GM19239 (cell line): ENCODE data around the gene FBN1.

Experiments used
- DNase-seq: peaks from one replicate; pipeline ENCODE4 v3.0.0; 2011; ENCODE audit warnings: low spot score; ENCODE audit not compliant: insufficient read length
- FAIRE-seq: peaks from 2 replicates; lab custom pipeline; 2011; peaks lifted over from hg19 to GRCh38; lab: Jason Lieb, UNC

The FBN1 gene

GRCh38 chr15:48645558-48646330 is at the start of gene FBN1:
Gene FBN1, minus strand, starts transcription at chr15:48645709. Its CDS starts 940 bp downstream, at chr15:48644769.
- FAIRE-seq = peak; percentile 79
- DNase-seq = peak; percentile 67

GRCh38 chr15:48693484-48693883 is 48.0 kb upstream of the FBN1 start:
- DNase-seq = no peak
- FAIRE-seq = no peak

DNA sequence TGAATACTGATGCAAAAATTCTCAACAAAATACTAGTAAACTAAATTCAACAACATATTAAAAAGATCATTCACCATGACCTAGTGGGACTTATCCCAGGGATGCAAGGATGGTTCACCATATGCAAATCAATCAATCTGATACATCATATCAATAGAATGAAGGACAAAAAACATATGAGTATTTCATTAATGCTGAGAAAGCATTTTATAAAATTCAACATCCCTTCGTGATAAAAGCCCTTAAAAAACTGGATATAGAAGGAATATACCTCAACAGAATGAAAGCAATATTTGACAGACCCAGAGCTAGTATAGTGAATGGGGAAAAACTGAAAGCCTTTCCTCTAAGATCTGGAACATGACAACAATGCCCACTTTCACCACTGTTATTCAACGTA is 43.0 kb upstream of the FBN1 start:
- no peak for DNase-seq
- FAIRE-seq = no peak

DNA sequence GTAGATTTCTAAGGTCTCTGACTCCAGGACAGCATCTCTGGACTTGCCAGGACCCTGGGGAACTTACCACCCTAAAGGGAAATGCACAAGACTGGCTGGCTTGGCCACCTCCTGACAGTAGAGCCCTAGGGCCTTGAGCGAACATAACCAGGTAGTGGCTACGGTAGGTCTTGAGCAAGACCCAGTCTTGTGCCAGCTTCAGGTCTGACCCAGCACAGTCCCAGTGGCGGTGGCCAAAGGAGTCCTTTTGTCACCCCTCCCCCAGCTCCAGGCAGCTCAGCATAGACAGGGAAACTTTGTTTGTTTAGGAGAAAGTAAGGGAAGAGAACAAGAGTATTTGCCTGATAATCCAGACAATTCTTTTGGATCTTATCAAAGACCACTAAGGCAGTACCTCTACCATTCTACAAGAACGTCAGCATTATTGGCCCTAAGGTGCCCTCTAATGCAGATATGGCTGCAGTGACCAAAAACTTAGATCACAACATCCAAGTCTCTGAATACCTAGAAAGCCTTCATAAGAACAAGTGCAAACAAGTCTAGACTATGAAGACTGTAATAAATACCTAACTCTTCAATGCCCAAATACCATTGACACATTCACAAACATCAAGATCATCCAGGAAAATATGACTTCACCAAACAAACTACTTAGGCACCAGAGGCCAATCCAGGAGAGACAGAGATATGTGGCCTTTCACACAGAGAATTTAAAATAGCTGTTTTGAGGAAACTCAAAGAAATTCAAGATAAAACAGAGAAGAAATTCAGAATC is 38.7 kb upstream of the FBN1 start:
- DNase-seq (no peak), FAIRE-seq (no peak)

DNA sequence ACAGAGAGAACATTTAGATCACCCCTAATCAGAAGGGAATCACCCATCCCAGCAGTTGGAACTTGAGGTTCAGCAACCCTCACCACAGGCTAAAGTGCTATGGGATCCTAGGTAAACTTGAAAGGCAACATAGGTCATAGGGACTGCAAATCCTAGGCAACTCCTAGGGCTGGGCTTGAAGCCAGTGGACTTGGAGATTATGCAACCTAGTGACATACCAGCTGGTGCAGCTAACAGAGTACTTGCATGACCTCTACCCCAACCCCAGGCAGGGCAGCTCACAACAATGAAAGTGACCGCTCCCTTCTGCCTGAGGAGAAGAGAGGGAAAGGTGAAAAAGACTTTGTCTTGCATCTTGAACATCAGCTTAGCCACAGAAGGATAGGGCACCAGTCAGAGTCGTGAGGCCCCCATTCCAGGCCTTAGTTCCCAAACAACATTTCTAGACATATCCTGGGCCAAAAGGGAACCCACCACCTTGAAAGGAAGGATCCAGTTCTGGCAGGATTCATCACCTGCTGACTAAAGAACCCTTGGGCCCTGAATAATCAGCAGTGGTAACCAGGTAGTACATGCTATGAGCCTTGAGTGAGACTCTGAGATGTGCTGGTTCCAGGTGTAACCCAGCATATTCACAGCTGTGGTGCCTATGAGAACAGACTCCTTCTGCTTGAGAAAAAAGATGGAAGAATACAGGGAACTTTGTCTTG is 37.6 kb upstream of the FBN1 start:
- no peak for FAIRE-seq
- no peak for DNase-seq

- DNase-seq (no peak), FAIRE-seq (no peak)
Measured at GRCh38 chr15:48681353-48681752, 35.8 kb upstream of the FBN1 start.

DNA sequence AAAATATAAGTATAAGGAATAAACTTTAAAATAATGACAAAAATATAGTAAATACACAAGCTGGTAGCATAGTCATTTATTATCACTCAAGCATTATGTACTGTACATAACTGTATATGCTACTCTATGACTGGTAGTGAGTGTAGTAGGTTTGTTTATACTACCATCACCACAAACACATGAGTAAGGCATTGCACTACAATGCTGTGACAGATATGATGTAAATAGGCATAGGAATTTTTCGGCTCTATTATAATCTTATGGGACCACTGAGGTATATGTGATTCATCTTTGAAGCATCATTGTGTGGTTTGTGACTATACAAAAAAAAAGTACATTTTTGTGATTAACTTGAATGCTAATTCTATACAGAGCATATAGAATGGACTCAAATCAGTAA is 35.3 kb upstream of the FBN1 start:
- FAIRE-seq = no peak

DNA sequence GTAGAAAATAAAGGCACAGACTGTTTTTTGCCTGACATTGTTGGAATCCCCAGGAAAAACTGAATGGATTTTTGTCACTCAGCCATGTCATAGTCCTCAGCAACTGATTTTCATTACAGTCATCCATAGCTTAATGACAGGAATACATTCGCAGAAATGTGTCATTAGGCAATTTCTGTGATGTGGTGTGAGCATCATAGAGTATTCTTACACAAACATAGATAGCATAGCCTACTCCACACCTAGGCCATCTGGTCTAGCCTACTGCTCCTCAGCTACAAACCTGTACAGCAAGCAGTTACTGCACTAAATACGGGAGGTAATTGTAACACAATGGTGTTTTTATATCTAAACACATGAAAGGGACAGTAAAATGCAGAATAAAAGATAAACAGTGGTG is 34.4 kb upstream of the FBN1 start:
- FAIRE-seq (no peak), DNase-seq (no peak)

More for the DNA sequence above, 35.3 kb upstream of the FBN1 start:
- no peak for DNase-seq

DNA sequence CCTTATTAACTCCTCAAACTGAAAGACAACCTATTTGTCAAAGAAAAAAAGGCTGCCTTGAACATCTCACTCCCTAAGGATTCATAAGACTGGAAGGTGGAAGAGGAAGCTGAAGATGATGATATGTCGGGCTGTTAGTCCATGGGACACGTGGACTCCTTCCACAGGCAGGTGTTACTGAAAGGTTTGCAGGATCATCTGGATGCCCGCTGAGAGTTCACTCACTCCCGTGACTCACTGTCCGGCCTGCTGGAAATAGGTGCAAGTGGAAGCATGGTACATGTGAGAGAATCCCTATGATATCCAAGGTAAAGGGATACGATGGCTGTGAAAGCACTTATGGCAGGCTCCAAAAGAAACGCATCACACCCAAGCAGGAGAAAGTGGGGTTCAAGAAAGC is 33.3 kb upstream of the FBN1 start:
- no peak for DNase-seq

DNA sequence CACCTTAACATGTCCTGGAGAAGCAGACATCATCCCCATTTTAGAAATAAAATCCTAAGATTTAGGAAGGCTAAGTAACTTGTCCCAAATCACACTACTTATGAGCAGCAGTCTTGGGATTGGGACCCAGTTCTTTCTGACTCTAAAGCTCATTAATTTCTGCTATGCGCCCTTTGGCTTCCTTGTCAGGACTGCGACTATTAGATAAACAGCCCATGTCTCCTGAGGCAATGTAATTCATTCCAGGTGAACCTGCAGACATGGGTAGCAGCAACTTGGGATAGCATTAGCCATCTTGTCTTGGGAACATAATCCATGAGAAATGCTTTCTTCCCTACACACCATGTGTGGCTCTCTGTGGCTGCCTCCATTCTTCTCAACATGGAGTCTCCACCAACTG is 32.3 kb upstream of the FBN1 start:
- FAIRE-seq (no peak), DNase-seq (no peak)

More for the DNA sequence above, 33.3 kb upstream of the FBN1 start:
- FAIRE-seq = no peak

DNA sequence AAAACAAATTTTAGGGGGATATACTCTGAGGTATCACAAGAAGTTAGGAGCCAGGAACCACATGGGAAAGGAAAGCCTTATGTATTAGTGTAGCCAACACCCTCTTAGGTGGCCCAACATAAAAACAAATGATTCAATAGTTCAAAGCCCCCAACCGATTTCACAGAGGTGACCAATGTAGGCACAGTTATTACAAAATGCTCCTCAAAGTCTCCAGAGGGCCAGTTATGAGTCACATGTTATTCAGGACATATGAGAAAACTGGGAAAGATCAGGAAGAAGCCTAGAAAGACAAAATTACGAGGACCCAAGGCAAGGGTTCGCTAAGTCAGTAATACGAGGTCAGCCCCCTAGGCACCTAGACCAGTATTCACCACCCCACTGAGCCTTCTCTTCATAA is 29.9 kb upstream of the FBN1 start:
- no peak for DNase-seq
- no peak for FAIRE-seq

DNA sequence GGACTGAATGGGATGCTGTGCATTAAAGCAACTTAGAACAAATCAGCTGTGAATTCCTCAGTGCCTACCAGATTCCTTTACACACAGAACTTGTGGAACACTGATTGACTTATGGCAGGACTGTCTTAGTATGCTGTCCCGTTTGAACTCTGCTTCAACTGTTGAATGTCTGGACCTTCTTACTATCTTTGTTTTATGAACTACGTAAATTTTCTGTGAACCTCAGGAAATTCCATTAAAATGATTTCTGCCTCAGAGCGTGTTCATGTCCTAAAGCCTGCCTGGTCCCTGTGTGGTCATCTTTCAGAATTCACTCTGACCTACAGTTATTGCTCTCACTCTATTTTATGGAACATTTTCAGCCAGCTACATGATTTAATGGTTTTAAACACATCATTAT is 29.4 kb upstream of the FBN1 start:
- FAIRE-seq (no peak), DNase-seq (no peak)

- DNase-seq (no peak), FAIRE-seq (no peak)
Measured at GRCh38 chr15:48672206-48672605, 26.7 kb upstream of the FBN1 start.

- FAIRE-seq (no peak), DNase-seq (no peak)
Measured at GRCh38 chr15:48671103-48672022, 25.9 kb upstream of the FBN1 start.

GRCh38 chr15:48667701-48668100 is 22.2 kb upstream of the FBN1 start:
- DNase-seq (no peak), FAIRE-seq (no peak)

DNA sequence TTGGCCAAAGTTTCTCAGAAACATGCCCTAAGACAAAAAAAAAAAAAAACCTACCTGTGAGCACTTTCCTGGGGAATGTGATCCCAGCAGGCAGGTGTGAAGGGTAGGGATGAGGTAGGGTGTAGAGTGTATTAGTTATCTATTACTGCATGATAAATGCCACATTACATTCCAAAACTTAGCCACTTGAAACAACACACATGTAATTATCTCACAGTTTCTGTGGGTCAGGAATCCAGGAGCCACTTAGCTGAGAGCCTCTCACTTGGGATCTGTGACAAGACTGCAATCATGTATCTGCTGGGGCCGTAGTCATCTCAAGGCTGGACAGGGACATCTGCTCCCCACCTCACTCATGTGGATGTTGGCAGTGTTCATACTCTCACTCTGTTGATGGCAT is 18.9 kb upstream of the FBN1 start:
- FAIRE-seq (no peak), DNase-seq (no peak)

GRCh38 chr15:48657950-48658591 is 12.6 kb upstream of the FBN1 start:
- DNase-seq (no peak), FAIRE-seq (no peak)

DNA sequence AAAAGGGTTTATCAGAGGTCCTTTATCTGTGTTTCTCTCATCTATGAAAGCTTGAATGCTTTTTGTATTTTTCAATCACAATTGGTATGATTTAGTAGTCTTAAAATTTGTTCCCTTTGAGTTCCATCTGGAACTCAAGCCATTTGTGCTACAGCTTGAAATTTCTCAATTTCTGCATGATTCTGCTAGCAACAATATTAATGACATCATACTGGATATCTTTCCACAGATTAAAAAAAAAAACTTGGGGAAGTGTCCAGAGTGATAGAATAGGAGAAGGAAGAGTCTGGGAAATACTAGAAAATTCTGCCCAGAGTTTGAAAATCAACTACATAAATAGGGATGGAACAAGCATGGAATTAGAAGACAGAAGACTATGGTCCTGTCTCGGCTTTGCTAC is 9.3 kb upstream of the FBN1 start:
- no peak for DNase-seq
- no peak for FAIRE-seq

- DNase-seq (no peak), FAIRE-seq (no peak)
Measured at GRCh38 chr15:48653913-48654670, 8.6 kb upstream of the FBN1 start.
